Muscle of leg (tissue), 11 donors: ENCODE measurements around the gene ANOS1. TPM values are rescaled to one million over a fixed set of nuclear protein-coding genes. Genes with fewer than 3 reads are reported as not detected.

Source experiments
- DNase-seq: peaks from one replicate; pipeline ENCODE4 v3.0.0; 2013
- H3K27ac ChIP-seq: one replicate; pipeline ENCODE4 v1.5.1; 2013; ENCODE audit warnings: mild to moderate bottlenecking, low read length, control low read depth
- H3K27me3 ChIP-seq: one replicate; pipeline ENCODE4 v1.6.1; 2013; ENCODE audit warnings: low read length; ENCODE audit not compliant: control insufficient read depth, insufficient read depth
- H3K36me3 ChIP-seq: one replicate; pipeline ENCODE4 v1.6.1; 2013; ENCODE audit warnings: low read length; ENCODE audit not compliant: control insufficient read depth, insufficient read depth
- H3K4me1 ChIP-seq: one replicate; pipeline ENCODE4 v1.6.1; 2013; ENCODE audit warnings: low read length; ENCODE audit not compliant: control insufficient read depth, insufficient read depth
- H3K4me3 ChIP-seq: one replicate; pipeline ENCODE4 v1.5.1; 2013; ENCODE audit warnings: low read length, control low read depth
- H3K9me3 ChIP-seq: replicated peaks from 2 replicates; pipeline ENCODE4 v1.6.1; 2013; ENCODE audit warnings: low read depth, low read length; ENCODE audit not compliant: control insufficient read depth
- WGBS: methylation state at CpG from one replicate; pipeline ENCODE4 v1.1.5; 2013; ENCODE audit warnings: missing lambda C conversion rate; ENCODE audit not compliant: insufficient coverage; 5-methylcytosine and 5-hydroxymethylcytosine counted together
- polyA plus RNA-seq, 8 donors: library from polyadenylated mRNA; unstranded; fragments of 120-200 nt; gene quantifications; one replicate each; pipeline versions ENCODE4 v1.2.1 to v1.2.3, GENCODE V29; 2013; ENCODE audit warnings: inconsistent platforms in 1 of 8, low replicate concordance in 1 of 8; ENCODE audit not compliant: insufficient read length in 8 of 8, insufficient read depth in 1 of 8
- total RNA-seq: library from RNA; stranded (reverse); fragments of 120-200 nt; gene quantifications from one replicate; pipeline ENCODE4 v1.2.4, GENCODE V29; 2013

Gene ANOS1
- total and polyA plus RNA-seq, 9 donors, result 16.7 to 44.1 (median 27.1) TPM

- no peak for DNase-seq
- no peaks in the 10 kb centered on the region for H3K9me3 ChIP-seq
- 37% methylated on average over 3 of the region's 11 CpGs for WGBS
- no peaks in the 10 kb centered on the region for H3K36me3 ChIP-seq
- H3K4me3 ChIP-seq, result no peak overlapping the region
- H3K27me3 ChIP-seq, result peaks cover 6% of the 10 kb centered on the region
- H3K4me1 ChIP-seq, result no peaks in the 10 kb centered on the region
- H3K27ac ChIP-seq, result no peak overlapping the region
These were observed 91.9 kb downstream of the ANOS1 start for GRCh38 chrX:8639949-8640475.

- H3K36me3 ChIP-seq, result no peaks in the 10 kb centered on the region
- H3K4me3 ChIP-seq, result no peak overlapping the region
- peaks cover 6% of the 10 kb centered on the region for H3K27me3 ChIP-seq
- DNase-seq, result no peak
- no peak overlapping the region for H3K27ac ChIP-seq
- H3K4me1 ChIP-seq, result no peaks in the 10 kb centered on the region
- H3K9me3 ChIP-seq, result no peaks in the 10 kb centered on the region
These were observed 95.4 kb downstream of the ANOS1 start for GRCh38 chrX:8636497-8636896.

GRCh38 chrX:8635812-8636211 is 96.1 kb downstream of the ANOS1 start:
- WGBS, result 83% methylated on average over 4 of the region's 5 CpGs
- DNase-seq, result no peak
- H3K36me3 ChIP-seq, result no peaks in the 10 kb centered on the region

GRCh38 chrX:8632924-8633323 is 99.0 kb downstream of the ANOS1 start:
- no peaks in the 10 kb centered on the region for H3K4me1 ChIP-seq
- no peak overlapping the region for H3K27ac ChIP-seq
- H3K36me3 ChIP-seq, result no peaks in the 10 kb centered on the region
- H3K27me3 ChIP-seq, result no peaks in the 10 kb centered on the region
- H3K4me3 ChIP-seq, result no peak overlapping the region
- no peaks in the 10 kb centered on the region for H3K9me3 ChIP-seq
- 20% methylated on average over 2 of the region's 7 CpGs for WGBS
- DNase-seq, result peak; percentile 28

More at GRCh38 chrX:8635812-8636211, 96.1 kb downstream of the ANOS1 start:
- Histone ChIP-seq H3K9me3 (no peaks in the 10 kb centered on the region), H3K4me1 (no peaks in the 10 kb centered on the region), H3K4me3 (no peak overlapping the region), H3K27ac (no peak overlapping the region), H3K27me3 (peaks cover 6% of the 10 kb centered on the region)

- H3K36me3 ChIP-seq, result no peaks in the 10 kb centered on the region
- no peaks in the 10 kb centered on the region for H3K4me1 ChIP-seq
- no peaks in the 10 kb centered on the region for H3K27me3 ChIP-seq
- no peak overlapping the region for H3K27ac ChIP-seq
- 97% methylated on average over 5 of the region's 7 CpGs for WGBS
- no peak for DNase-seq
- no peaks in the 10 kb centered on the region for H3K9me3 ChIP-seq
- no peak overlapping the region for H3K4me3 ChIP-seq
These were observed 102.1 kb downstream of the ANOS1 start for GRCh38 chrX:8629871-8630270.

- Histone ChIP-seq H3K4me1 (no peaks in the 10 kb centered on the region), H3K4me3 (no peak overlapping the region), H3K27ac (no peak overlapping the region), H3K27me3 (no peaks in the 10 kb centered on the region), H3K36me3 (no peaks in the 10 kb centered on the region), H3K9me3 (no peaks in the 10 kb centered on the region)
- DNase-seq, result no peak
These were observed 104.1 kb downstream of the ANOS1 start for GRCh38 chrX:8627796-8628195.

DNA sequence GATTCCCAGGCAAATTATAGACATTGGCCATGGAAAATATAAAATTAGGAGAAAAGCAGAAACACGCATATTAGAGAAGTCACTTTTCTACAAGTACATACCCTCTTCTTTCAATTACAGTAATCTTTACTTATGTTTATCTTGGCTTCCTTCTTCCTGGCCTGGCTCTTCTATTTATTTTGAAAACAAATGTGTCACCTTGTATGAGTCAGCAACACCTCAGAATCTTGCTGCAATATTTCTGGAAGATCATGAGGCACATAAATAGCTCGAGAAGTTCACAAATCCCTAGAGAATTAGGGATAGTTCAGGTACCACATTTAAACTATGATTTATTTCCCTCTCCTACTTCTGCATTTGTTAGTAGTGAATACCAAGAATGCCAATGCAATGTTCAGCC is 124.6 kb downstream of the ANOS1 start:
- no peaks in the 10 kb centered on the region for H3K4me1 ChIP-seq
- peak; percentile 11 for DNase-seq
- no CpG with 5 or more reads among the region's 2 CpGs for WGBS
- H3K36me3 ChIP-seq, result no peaks in the 10 kb centered on the region
- peaks cover 15% of the 10 kb centered on the region for H3K9me3 ChIP-seq
- no peak overlapping the region for H3K4me3 ChIP-seq
- no peak overlapping the region for H3K27ac ChIP-seq
- no peaks in the 10 kb centered on the region for H3K27me3 ChIP-seq

DNA sequence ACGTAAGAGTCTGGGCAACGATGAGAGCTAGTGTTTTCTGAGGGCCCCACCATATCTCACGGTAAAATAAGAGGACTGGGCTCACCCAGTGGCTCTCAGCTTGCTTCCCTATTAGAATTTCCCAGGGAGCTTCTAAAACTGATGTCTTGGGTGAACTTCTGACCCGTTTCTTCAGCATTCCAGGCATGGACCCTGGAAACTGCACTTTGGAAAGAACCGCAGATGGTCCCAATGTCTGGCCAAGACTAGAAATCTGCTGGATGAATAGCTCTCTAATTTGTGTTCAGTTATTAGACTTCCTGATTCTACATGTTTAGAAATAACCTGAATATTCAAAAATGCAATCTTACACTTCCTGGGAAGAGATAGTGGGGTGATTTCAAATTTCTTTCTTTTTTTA is 127.8 kb downstream of the ANOS1 start:
- 77% methylated on average over 3 of the region's 5 CpGs for WGBS
- no peaks in the 10 kb centered on the region for H3K36me3 ChIP-seq
- peak; percentile 84 for DNase-seq
- H3K4me3 ChIP-seq, result no peak overlapping the region
- H3K27me3 ChIP-seq, result peaks cover 2% of the 10 kb centered on the region
- H3K9me3 ChIP-seq, result peaks cover under 1% of the 10 kb centered on the region
- H3K27ac ChIP-seq, result peak overlapping the region; percentile 10
- no peaks in the 10 kb centered on the region for H3K4me1 ChIP-seq

DNA sequence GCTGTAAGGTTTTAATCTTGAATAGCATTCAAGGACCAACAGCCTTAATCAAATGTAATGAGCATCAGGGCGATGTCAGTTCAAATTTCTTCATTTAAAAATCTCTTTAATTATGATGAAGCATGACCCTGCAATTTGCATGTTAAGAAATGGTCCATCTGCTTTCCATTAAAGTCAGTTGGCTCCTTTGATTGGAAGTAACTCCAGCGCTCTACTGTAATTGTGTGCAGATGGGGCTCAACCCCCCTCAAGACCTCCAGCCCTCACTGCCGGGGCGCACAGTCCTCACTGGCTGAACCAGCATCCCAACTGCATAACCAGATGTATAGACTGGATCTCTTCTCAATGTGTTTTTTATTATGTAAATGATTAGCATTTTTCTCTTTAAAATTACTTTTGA is 140.4 kb downstream of the ANOS1 start:
- H3K27me3 ChIP-seq, result no peaks in the 10 kb centered on the region
- H3K9me3 ChIP-seq, result no peaks in the 10 kb centered on the region
- no CpG with 5 or more reads among the region's 4 CpGs for WGBS
- no peaks in the 10 kb centered on the region for H3K4me1 ChIP-seq
- H3K36me3 ChIP-seq, result no peaks in the 10 kb centered on the region
- no peak overlapping the region for H3K4me3 ChIP-seq
- peak; percentile 57 for DNase-seq
- no peak overlapping the region for H3K27ac ChIP-seq

DNA sequence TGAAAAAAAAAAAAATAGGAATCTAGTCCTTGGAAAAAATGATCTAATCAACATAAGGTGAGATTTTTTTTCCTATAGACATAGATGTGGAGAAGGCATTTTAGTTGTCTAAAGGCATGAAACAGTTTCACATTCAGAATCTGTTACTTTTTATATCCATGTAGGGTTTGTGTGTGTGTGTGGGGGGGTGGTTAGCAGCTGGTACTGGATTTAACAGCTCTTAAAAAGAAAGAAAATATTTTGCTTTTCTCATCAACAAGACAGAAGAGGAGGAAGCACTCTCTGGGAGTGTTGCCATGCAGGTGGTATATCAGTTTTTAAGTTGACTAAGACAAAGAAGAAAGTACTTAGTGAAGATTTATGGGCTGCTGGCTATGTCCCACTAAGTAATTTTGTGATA is 145.0 kb downstream of the ANOS1 start:
- DNase-seq, result peak; percentile 19
- Histone ChIP-seq H3K36me3 (no peaks in the 10 kb centered on the region), H3K27ac (no peak overlapping the region), H3K9me3 (no peaks in the 10 kb centered on the region), H3K27me3 (peaks cover 2% of the 10 kb centered on the region), H3K4me3 (no peak overlapping the region), H3K4me1 (no peaks in the 10 kb centered on the region)

DNA sequence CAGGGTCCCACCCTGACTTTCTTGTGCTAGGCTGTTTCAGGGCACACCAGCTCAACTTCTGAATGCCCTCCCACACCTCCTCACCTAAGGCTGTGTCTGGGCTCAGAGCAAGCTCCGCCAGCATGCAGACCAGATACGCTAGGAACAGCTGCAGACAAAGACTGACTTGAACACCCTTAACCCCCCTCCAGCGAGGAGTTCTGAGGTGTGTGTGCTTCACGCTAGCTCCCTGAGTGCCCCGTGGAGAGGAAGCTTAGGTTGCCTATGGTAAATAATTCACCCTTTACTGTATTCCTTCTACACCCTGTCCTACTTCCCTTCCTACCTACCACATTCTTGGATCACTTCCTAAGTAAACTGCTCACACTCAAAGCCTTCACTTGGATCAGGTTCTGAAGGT is 152.3 kb downstream of the ANOS1 start:
- Histone ChIP-seq H3K4me3 (no peak overlapping the region), H3K9me3 (no peaks in the 10 kb centered on the region), H3K36me3 (no peaks in the 10 kb centered on the region), H3K27ac (no peak overlapping the region), H3K27me3 (peaks cover 6% of the 10 kb centered on the region), H3K4me1 (no peaks in the 10 kb centered on the region)
- DNase-seq, result no peak
- no CpG with 5 or more reads among the region's 5 CpGs for WGBS
